ENCODE data around the gene EIF2D. TPM values are rescaled to one million over a fixed set of nuclear protein-coding genes. Genes with fewer than 3 reads are reported as not detected.

The EIF2D gene
- total and polyA plus RNA-seq, 9 of the 15 experiments (the other 6 are each of a cell fraction or from before 2014, with no cell fraction given) = 81.1 to 138 (median 93.9) TPM

DNA sequence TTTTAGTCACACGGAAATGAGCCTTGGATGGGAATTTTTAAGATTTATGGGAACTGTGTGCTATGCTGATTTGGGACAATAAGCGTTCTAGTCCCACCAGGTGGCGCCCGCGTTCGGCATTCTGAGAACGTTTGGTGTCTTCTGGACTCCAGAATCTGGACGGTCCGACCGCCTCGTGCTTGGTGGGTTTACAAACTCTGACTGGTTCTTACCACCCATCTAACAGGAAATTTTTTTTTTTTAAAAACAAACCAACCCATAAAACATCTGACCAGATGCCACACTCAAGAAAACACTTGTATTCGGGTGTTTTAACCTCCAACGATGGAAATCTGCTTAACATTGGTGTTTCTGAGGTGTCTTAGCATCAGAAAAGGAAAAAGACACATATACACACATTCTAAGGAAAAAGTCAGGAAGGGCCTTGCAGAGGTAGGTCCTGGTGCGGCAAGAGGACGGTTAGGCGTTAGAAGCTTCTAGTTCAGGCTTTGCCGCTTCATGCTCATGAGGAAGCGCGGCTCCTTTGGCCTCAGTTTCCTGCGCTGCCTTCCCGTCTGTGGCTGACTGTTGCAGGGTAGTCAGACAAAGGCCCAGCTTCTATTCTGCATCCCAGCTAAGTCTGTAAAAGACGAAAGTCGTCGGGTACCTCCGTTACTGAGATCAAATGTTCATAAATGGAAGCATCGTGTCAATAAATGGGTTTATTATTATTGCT lies 22.3 kb upstream of the EIF2D start (continued):
- peak; percentile 47 for TF ChIP-seq NUFIP1 (IDR thresholded peaks at IDR 0.05; ENCODE audit: partially characterized antibody)
- TF ChIP-seq, protein P1, sequence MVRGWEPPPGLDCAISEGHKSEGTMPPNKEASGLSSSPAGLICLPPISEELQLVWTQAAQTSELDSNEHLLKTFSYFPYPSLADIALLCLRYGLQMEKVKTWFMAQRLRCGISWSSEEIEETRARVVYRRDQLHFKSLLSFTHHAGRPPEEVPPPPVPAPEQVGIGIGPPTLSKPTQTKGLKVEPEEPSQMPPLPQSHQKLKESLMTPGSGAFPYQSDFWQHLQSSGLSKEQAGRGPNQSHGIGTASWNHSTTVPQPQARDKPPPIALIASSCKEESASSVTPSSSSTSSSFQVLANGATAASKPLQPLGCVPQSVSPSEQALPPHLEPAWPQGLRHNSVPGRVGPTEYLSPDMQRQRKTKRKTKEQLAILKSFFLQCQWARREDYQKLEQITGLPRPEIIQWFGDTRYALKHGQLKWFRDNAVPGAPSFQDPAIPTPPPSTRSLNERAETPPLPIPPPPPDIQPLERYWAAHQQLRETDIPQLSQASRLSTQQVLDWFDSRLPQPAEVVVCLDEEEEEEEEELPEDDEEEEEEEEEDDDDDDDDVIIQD (CRISPR knock-in tag; IDR thresholded peaks at IDR 0.05) = no peak
- no peak for TF ChIP-seq THAP12 (CRISPR knock-in tag; IDR thresholded peaks at IDR 0.05)
- TF ChIP-seq PHB2 (IDR thresholded peaks at IDR 0.05; ENCODE audit: low read depth) = no peak
- TF ChIP-seq, protein P2, sequence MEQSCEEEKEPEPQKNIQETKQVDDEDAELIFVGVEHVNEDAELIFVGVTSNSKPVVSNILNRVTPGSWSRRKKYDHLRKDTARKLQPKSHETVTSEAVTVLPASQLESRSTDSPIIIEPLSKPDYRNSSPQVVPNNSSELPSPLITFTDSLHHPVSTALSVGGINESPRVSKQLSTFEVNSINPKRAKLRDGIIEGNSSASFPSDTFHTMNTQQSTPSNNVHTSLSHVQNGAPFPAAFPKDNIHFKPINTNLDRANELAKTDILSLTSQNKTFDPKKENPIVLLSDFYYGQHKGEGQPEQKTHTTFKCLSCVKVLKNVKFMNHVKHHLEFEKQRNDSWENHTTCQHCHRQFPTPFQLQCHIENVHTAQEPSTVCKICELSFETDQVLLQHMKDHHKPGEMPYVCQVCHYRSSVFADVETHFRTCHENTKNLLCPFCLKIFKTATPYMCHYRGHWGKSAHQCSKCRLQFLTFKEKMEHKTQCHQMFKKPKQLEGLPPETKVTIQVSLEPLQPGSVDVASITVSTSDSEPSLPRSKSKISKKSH (CRISPR knock-in tag; IDR thresholded peaks at IDR 0.05) = no peak
- TF ChIP-seq YY1 (IDR thresholded peaks at IDR 0.05; ENCODE audit: borderline replicate concordance in 1 of 3, control insufficient read depth in 1 of 3, extremely low read depth in 1 of 3, insufficient read depth in 3 of 3, insufficient read length in 1 of 3, insufficient replicate concordance in 2 of 3, low read depth in 1 of 3, low read length in 2 of 3) = no peak
- TF ChIP-seq BHLHE40 (IDR thresholded peaks at IDR 0.05; ENCODE audit: low read length) = no peak
- TF ChIP-seq SIRT6 (IDR thresholded peaks at IDR 0.05; ENCODE audit: low read depth, low read length) = no peak
- TF ChIP-seq XRCC4 (IDR thresholded peaks at IDR 0.05; ENCODE audit: extremely low read depth, insufficient read depth, insufficient read length) = no peak
- 0 out of 2 replicates have a peak, but pooled peaks have one; percentile 16 for TF ChIP-seq NFRKB (IDR thresholded peaks at IDR 0.05; ENCODE audit: low read depth)
